ENCODE results near the gene GARS1.

DNA sequence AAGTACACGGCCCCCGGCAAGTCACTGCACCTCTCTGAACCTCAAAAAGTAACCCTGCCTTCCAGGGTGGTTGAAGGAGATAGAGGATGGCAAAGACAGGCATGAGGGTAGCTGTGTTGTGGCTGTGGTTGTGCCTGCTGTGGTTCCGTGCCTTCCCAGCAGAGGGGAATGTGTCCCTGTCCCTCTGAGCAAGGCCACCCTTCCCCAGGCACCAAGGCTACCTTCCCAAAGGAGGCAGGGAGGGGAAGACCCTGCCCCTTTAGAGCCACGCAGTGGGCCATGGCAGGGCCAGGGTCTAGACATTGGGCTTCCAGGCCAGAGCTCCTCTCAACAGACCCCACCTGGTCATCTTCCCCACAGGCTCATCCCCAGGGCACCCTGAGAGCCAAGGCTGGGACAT lies 68.7 kb downstream of the GARS1 start:
- TF ChIP-seq, protein P1, sequence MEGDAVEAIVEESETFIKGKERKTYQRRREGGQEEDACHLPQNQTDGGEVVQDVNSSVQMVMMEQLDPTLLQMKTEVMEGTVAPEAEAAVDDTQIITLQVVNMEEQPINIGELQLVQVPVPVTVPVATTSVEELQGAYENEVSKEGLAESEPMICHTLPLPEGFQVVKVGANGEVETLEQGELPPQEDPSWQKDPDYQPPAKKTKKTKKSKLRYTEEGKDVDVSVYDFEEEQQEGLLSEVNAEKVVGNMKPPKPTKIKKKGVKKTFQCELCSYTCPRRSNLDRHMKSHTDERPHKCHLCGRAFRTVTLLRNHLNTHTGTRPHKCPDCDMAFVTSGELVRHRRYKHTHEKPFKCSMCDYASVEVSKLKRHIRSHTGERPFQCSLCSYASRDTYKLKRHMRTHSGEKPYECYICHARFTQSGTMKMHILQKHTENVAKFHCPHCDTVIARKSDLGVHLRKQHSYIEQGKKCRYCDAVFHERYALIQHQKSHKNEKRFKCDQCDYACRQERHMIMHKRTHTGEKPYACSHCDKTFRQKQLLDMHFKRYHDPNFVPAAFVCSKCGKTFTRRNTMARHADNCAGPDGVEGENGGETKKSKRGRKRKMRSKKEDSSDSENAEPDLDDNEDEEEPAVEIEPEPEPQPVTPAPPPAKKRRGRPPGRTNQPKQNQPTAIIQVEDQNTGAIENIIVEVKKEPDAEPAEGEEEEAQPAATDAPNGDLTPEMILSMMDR (IDR thresholded peaks at IDR 0.05; ENCODE audit: insufficient read depth, low read depth, low read length), result no peak
- no peak for TF ChIP-seq EZH2 (IDR thresholded peaks at IDR 0.05; ENCODE audit: insufficient read depth, low read length)
